Left lung (tissue), 10 donors: ENCODE measurements around the gene ADAM10. TPM values are rescaled to one million over a fixed set of nuclear protein-coding genes. Genes with fewer than 3 reads are reported as not detected.
A peak's percentile ranks its signal among the peaks of the same experiment; 100 is the strongest.

Experiments used
- ATAC-seq: fragments of 200-7000 bp; cut with Tn5 transposase; one replicate; pipeline ENCODE4 v1.9.1; 2020; ENCODE audit warnings: moderate library complexity
- DNase-seq, 4 donors: peaks; one replicate each; pipeline ENCODE4 v3.0.0-alpha.2; 2013 to 2020
- H3K27ac ChIP-seq, 2 donors: fragments of 200-600 bp; sonication (generic) in 1 of 2; one replicate each; pipeline versions ENCODE4 v1.5.0 to v1.8.0; 2020 to 2021
- H3K27me3 ChIP-seq, 2 donors: fragments of 200-600 bp; sonication (generic) in 1 of 2; one replicate each; pipeline versions ENCODE4 v1.5.0 to v1.8.0; 2020 to 2021
- H3K36me3 ChIP-seq, 2 donors: fragments of 200-600 bp; sonication (generic) in 1 of 2; one replicate each; pipeline versions ENCODE4 v1.5.0 to v1.8.0; 2020 to 2021
- H3K4me1 ChIP-seq, 2 donors: fragments of 200-600 bp; one replicate each; pipeline ENCODE4 v1.8.0; 2021
- H3K4me3 ChIP-seq, 2 donors: fragments of 200-600 bp; sonication (generic) in 1 of 2; one replicate each; pipeline versions ENCODE4 v1.5.0 to v1.8.0; 2020 to 2021; ENCODE audit warnings: mild to moderate bottlenecking in 1 of 2
- H3K9me3 ChIP-seq, 2 donors: fragments of 200-600 bp; sonication (generic) in 1 of 2; one replicate each; pipeline versions ENCODE4 v1.5.0 to v1.8.0; 2020 to 2021
- CTCF ChIP-seq, 2 donors: fragments of 200-600 bp; sonication (generic) in 1 of 2; IDR thresholded peaks; one replicate each; pipeline versions ENCODE4 v1.5.0 to v1.8.0; 2021; ENCODE audit warnings: antibody characterized with exemption in 2 of 2
- intact Hi-C, 2 donors: fragments of 100-400 bp; cut with DNase I; formaldehyde crosslinking; loops; one replicate each; pipeline versions ENCODE4 v1.11.2 to v1.14.2; 2022
- polyA plus RNA-seq, 6 donors: library from polyadenylated mRNA; unstranded; fragments of 120-200 nt; gene quantifications; one replicate each; pipeline ENCODE4 v1.2.1, GENCODE V29; 2013; ENCODE audit not compliant: insufficient read length in 6 of 6
- total RNA-seq, 2 donors: library from RNA; stranded (reverse); fragmentation: NEBNext Ultra II Directional; extraction: Animal tissue kit (Norgen Biotek cat#: 25700); gene quantifications; one replicate each; pipeline ENCODE4 v1.2.1, GENCODE V29; 2021
- donor health status: DM: no; HTN: yes; CAD: no.
- donor health status: DM: no; HTN: no; CAD: no.

ADAM10 gene
- total and polyA plus RNA-seq, 8 donors: 130 to 167 (median 156) TPM

- Histone ChIP-seq H3K4me3 (no peak overlapping the region), H3K27me3 (no peaks in the 10 kb centered on the region), H3K9me3 (no peaks in the 10 kb centered on the region), H3K4me1 (peaks cover 0 to 9% of the 10 kb centered on the region in 2 donors), H3K27ac (no peak overlapping the region), H3K36me3 (peaks cover 0 to 16% of the 10 kb centered on the region in 2 donors)
- no peak for DNase-seq
- intact Hi-C loops: no loop called here
- TF ChIP-seq CTCF (IDR thresholded peaks at IDR 0.05): no peak
- ATAC-seq: no peak
Observed at GRCh38 chr15:58595516-58596263, 153.8 kb downstream of the ADAM10 start.

GRCh38 chr15:58594898-58595297 lies 154.6 kb downstream of the ADAM10 start:
- no peak for TF ChIP-seq CTCF (IDR thresholded peaks at IDR 0.05)
- H3K9me3 ChIP-seq: no peaks in the 10 kb centered on the region
- ATAC-seq (no peak), DNase-seq (no peak)
- H3K27ac ChIP-seq: no peak overlapping the region
- no peak overlapping the region for H3K4me3 ChIP-seq
- peaks cover 0 to 9% of the 10 kb centered on the region in 2 donors for H3K4me1 ChIP-seq
- intact Hi-C loops: no loop called here
- H3K27me3 ChIP-seq: no peaks in the 10 kb centered on the region
- H3K36me3 ChIP-seq: peaks cover 0 to 16% of the 10 kb centered on the region in 2 donors

GRCh38 chr15:58593870-58594269 lies 155.6 kb downstream of the ADAM10 start:
- Histone ChIP-seq H3K9me3 (no peaks in the 10 kb centered on the region), H3K36me3 (peaks cover 0 to 16% of the 10 kb centered on the region in 2 donors), H3K4me3 (no peak overlapping the region), H3K27ac (no peak overlapping the region), H3K27me3 (no peaks in the 10 kb centered on the region), H3K4me1 (peaks cover 0 to 9% of the 10 kb centered on the region in 2 donors)
- intact Hi-C loops: no loop called here
- TF ChIP-seq CTCF (IDR thresholded peaks at IDR 0.05): no peak
- DNase-seq (no peak), ATAC-seq (no peak)

- Histone ChIP-seq H3K36me3 (no peaks in the 10 kb centered on the region), H3K4me1 (peaks cover 0 to 1% of the 10 kb centered on the region in 2 donors), H3K9me3 (no peaks in the 10 kb centered on the region), H3K4me3 (no peak overlapping the region), H3K27me3 (no peaks in the 10 kb centered on the region), H3K27ac (no peak overlapping the region)
- no peak for TF ChIP-seq CTCF (IDR thresholded peaks at IDR 0.05)
- intact Hi-C loops: no loop called here
- peak in 1 of 4 donors; percentile 17 for DNase-seq
- peak; percentile 93 for ATAC-seq
Observed at GRCh38 chr15:58590926-58591325, 158.6 kb downstream of the ADAM10 start.

- no peak overlapping the region for H3K27ac ChIP-seq
Observed at GRCh38 chr15:58590236-58590635, 159.3 kb downstream of the ADAM10 start.

More at GRCh38 chr15:58590236-58590635, 159.3 kb downstream of the ADAM10 start:
- TF ChIP-seq CTCF (IDR thresholded peaks at IDR 0.05): no peak
- no peak overlapping the region for H3K4me3 ChIP-seq
- H3K27me3 ChIP-seq: no peaks in the 10 kb centered on the region
- H3K4me1 ChIP-seq: no peaks in the 10 kb centered on the region
- H3K9me3 ChIP-seq: no peaks in the 10 kb centered on the region
- no peaks in the 10 kb centered on the region for H3K36me3 ChIP-seq
- peak; percentile 32 for ATAC-seq
- intact Hi-C loops: no loop called here
- DNase-seq: no peak
